Thyroid gland (tissue), 4 donors: ENCODE data around the gene DLX2.

Experiments
- CTCF ChIP-seq, 6 experiments: fragments of 200-600 bp in 3 of 6; fragments of 450-650 bp in 3 of 6; sonication (generic) in 3 of 6; IDR thresholded peaks; one replicate each; pipeline ENCODE4 v1.5.1; 2016 to 2019; ENCODE audit warnings: antibody characterized with exemption in 6 of 6, mild to moderate bottlenecking in 2 of 6, inconsistent platforms in 1 of 6, moderate library complexity in 1 of 6
- POLR2A ChIP-seq, 2 donors: fragments of 450-650 bp; IDR thresholded peaks; one replicate each; pipeline ENCODE4 v1.6.1; 2017; ENCODE audit warnings: antibody characterized with exemption in 2 of 2, mild to moderate bottlenecking in 2 of 2, moderate library complexity in 1 of 2

GRCh38 chr2:172084645-172085459, 17.8 kb downstream of the DLX2 start:
- TF ChIP-seq POLR2A (IDR thresholded peaks at IDR 0.05) (no peak), CTCF (IDR thresholded peaks at IDR 0.05) (no peak)
